Stimulated activated CD8-positive, alpha-beta memory T cell treated with anti-CD3 and anti-CD28 coated beads, Interleukin-4, amount 100 ng/mL, for 1 hour (primary cell): ENCODE measurements around the gene OR4C45.
"Not testable (repeated sequence)": the region's sequence is repeated elsewhere in the genome, so short reads cannot be mapped to it uniquely, and the experiment has no call there.

Experiments used
- DNase-seq, 2 donors: peaks; one replicate each; pipeline ENCODE4 v3.0.0-alpha.2; 2020; ENCODE audit warnings: low read depth in 2 of 2, low spot score in 1 of 2

OR4C45 gene

DNA sequence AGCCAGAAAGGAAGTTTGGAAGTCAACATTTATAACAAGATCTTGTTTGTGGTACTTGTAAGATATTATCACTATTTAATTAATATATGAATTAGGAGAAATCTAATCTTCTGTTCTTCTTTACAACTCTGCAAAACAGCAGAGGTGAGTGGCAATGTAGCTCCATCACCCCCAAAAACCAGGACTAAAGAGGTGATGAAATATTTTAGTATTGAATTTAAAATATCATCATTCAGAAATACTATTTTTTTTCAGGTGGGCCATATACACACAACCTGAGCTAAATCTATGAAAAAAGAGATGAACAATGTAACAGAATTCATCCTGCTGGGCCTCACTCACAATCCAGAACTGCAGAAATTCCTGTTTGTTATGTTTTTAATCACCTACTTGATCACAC is at the start of gene OR4C45:
Gene OR4C45 (plus strand): TSS at position 301 of the 400 bp plus-strand sequence.
- no peak for DNase-seq

DNA sequence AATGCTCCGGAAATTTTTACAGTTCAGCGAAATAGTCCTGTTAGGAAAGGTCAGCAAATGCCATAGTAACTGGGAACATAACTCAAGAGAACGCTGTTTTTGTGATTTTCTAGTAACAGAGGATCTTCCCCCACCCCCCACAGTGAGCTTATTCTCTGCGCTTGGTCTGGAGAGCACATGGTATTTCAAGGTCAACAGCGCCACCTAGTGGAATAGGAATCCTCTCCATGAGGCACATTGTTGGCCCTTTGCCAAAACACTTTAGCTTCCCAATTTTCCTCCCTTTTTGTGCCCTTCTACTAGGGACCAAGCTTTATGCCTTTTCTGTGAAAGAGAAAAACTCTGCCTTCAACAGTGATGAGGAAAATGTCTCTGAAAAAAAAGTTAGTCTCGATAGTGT is 37.1 kb upstream of the OR4C45 start:
- DNase-seq, result no peak

DNA sequence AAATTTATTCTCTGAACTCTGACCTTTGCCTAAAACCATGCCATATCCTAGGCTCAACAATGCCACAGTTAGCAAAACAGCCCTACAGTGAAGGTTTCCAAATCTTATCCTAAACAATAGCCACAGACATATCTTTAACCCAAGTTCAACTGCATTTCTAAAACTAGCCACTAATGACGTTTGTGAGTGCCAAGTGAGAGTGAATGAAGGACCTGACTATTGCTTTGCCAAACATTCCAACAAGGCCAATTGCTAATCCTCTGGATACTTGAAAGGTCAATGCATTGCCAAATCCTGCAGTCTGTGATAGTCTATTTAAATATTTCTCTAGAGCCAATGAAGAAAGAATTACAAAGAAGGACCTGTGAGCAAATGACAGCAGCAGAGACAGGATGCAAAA is 2.5 kb upstream of the OR4C45 start:
- no peak for DNase-seq

DNA sequence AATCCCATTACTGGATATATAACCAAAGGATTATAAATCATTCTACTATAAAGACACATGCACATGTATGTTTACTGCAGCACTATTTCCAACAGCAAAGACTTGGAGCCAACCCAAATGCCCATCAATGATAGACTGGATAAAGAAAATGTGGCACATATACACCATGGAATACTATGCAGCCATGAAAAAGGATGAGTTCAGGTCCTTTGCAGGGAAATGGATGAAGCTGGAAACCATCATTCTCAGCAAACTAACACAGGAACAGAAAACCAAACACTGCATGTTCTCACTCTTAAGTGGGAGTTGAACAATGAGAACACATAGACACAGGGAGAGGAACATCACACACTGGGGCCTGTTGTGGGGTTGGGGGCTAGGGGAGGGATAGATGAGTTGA is 3.6 kb downstream of the OR4C45 start:
- DNase-seq, result not testable (repeated sequence)

DNA sequence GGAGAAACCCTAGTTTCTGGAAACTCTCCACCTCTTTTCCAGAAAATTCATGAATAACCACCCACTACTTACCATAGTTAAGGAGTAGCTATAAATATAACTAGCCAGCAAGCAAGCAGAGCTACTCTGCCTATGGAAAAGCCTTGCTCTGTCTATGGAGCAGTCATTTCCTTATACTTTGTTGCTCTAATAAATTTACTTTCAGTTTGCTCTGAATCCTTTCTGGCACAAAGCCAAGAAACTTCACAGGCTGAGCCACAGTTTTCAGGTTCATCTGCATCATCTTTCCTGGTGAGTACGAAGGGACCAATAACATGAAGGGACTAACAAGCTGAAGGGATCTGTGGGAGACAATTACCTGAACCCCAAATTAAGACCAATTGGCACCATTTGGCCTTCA is 4.6 kb downstream of the OR4C45 start:
- DNase-seq, result no peak

DNA sequence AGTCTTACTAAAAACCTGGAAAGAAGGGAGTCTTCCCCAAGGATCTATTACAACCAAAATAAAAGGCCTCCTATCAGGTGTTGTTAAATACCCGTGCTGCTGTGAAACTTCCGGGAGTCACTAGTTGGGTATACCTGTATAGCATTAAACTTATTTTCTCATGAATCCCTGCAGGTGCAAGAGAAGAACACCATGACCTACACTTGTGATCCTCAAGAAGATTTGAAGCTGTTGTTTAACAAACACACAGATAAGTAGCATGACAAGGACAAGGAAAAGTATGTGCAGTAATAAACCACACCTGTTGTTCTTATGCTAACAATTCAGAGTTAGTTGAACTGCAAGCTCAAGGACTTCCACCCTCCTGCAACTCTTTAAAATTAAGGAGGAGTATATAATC is 12.0 kb downstream of the OR4C45 start:
- DNase-seq, result no peak

DNA sequence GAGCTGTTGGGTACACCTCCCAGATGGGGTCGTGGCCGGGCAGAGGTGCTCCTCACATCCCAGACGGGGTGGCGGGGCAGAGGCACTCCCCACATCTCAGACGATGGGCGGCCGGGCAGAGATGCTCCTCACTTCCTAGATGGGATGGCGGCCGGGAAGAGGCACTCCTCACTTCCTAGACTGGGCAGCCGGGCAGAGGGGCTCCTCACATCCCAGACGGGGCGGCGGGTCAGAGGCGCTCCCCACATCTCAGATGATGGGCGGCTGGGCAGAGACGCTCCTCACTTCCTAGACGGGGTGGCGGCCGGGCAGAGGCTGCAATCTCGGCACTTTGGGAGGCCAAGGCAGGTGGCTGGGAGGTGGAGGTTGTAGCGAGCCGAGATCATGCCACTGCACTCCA is 30.4 kb downstream of the OR4C45 start:
- DNase-seq, result not testable (repeated sequence)

DNA sequence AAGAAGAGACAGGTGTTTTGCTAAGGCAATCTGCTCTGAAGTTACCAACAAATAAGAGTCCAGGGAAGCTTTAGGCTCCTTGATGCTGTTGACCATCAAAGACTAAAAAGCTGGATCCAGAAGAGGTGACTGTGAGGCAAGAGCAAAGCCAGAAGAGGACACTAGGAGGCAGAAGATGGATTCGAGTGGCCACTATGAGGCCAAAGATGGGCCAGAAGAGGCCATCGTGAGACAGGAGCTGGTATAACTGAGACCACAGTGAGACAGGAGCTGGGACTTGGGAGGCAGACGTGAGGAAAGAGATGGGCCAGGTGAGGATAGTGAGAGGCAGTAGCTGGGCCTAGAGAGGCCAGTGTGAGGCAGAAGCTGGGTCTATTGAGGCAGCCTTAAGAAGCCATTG is 37.7 kb downstream of the OR4C45 start:
- no peak for DNase-seq

DNA sequence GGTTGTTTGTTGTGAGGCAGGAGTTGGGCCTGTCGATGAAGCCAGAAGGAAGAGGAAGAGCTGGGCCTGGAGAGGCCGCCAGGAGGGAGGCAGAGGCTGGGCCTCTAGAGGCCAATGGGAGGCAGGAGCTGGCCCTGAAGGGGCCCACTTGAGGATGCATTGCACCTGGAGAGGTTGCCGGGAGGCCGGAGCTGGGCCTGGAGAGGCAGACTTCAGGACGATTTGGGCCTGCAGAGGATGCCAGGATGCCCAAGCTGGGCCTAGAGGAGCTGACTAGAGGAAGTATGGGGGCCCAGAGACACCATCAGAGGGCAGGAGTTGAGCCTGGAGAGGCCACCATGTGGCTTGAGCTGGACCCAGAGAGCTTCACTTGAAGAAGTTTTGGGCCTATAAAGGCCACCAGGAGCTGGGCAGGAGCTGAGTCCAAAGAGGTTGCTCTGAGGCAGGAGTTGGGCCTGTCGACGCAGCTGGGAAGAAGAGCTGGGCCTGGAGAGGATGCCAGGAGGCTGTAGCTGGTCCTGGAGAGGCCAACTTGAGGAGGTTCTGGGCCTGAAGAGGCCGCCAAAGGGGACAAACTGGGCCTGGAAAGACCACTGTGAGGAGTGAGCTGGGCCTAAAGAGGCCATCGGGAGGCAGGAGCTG is 39.0 kb downstream of the OR4C45 start:
- DNase-seq, result no peak

DNA sequence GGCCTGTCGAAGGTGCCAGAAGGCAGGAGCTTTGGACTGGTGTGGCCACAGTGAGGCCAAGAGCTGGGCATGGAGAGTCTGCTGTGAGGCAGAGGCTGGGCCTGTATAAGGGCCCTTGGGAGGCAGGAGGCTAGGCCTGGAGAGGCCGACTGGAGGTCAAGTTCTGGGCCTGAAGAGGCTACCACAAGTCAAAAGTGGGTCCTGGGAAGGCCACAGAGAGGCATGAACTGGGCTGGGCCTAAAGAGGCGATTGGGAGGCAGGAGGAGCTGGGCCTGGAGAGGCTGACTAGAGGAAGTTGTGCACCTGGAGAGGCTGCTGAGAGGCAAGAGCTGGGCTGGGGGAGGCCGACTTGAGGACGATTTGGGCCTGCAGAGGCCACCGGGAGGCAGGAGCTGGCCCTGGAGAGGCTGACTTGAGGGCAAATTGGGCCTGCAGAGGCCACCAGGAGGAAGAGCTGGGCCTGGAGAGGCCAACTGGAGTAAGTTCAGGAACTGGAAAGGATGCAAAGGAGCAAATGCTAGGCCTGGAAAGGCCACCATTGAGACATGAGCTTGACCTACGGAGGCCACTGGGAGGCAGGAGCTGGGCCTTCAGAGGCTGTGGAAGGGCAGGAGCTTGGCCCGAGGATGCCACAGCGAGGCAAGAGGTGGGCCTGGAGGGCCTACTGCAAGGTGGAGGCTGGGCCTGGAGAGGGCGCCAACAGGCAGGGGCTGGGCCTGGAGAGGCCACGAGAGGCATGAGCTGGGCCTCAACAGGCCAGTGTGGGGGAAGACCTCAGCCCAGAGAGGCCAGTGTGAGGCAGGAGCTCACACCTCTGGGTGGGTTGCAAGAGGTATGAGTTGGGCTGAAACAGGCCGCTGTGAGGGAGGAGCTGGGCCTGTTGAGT is 39.8 kb downstream of the OR4C45 start:
- no peak for DNase-seq

DNA sequence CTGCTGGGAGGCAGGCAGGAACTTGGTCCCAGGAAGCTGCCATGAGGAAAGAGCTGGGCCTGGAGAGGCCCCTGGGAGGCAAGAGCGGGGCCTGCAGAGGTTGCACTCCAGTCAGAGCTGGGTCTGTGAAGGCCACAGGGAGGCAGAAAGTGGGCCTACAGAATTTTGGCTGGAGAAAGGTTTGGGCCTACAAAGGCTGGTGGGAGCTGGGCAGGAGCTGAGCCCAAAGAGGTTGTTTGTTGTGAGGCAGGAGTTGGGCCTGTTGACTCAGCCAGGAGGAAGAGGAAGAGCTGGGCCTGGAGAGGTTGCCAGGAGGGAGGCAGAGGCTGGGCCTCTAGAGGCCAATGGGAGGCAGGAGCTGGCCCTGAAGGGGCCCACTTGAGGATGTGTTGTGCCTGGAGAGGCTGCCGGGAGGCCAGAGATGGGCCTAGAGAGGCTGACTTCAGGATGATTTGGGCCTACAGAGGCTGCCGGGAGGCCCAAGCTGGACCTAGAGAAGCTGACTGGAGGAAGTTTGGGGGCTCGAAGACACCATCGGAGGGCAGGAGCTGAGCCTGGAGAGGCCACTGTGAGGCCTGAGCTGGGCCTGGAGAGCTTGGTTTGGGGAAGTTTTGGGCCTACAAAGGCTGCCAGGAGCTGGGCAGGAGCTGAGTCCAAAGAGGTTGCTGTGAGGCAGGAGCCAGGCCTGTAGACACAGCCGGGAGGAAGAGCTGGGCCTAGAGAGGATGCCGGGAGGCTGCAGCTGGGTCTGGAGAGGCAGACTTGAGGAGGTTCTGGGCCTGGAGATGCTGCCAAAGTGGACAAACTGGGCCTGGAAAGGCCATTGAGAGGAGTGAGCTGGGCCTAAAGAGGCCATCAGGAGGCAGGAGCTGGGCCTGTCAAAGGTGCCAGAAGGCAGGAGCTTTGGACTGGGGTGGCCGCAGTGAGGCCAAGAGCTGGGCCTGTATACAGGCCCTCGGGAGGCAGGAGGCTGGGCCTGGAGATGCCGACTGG is 40.7 kb downstream of the OR4C45 start:
- DNase-seq, result no peak

DNA sequence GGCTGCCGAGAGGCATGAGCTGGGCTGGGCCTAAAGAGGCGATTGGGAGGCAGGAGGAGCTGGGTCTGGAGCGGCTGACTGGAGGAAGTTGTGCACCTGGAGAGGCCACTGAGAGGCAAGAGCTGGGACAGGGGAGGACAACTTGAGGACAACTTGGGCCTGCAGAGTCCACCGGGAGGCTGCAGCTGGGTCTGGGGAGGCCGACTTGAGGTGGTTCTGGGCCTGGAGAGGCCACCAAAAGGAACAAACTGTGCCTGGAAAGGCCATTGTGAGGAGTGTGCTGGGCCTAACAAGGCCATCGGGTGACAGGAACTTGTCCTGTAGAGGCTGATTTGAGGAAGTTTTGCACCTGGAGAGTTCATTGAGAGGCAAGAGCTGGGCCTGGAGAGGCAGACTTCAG is 41.5 kb downstream of the OR4C45 start:
- DNase-seq, result no peak

DNA sequence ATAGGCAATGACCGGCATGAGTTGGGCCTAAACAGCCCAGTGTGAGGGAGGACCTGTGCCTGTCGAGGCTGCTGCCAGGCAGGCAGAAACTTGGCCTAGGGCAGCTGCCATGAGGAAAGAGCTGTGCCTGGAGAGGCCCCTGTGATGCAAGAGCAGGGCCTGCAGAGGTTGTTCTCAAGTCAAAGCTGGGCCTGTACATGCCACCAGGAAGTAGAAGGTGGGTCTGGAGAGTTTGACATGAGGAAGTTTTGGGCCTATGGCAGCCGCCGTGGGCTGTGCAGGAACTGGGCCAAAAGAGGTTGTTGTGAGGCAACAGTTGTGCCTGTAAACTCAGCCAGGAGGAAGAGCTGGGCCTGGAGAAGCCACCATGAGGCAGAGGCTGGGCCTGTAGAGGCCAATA is 43.2 kb downstream of the OR4C45 start:
- no peak for DNase-seq

DNA sequence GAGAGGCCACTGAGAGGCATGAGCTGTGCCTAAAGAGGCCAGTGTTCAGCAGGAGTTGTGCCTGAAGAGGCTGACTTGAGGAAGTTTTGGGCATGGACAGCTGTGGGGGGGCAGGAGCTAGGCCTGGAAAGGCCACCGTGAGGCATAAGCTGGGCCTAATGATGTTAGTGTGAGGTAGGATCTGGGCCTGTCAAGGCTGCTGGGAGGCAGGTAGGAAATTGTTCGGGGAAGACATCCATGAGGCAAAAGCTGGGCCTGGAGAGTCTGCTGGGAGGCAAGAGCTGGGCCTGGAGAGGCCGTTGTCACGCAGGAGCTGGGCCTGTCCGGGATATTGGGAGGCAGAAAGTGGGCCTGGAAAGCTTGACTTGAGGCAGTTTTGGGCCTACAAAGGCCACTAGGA is 44.9 kb downstream of the OR4C45 start:
- no peak for DNase-seq

DNA sequence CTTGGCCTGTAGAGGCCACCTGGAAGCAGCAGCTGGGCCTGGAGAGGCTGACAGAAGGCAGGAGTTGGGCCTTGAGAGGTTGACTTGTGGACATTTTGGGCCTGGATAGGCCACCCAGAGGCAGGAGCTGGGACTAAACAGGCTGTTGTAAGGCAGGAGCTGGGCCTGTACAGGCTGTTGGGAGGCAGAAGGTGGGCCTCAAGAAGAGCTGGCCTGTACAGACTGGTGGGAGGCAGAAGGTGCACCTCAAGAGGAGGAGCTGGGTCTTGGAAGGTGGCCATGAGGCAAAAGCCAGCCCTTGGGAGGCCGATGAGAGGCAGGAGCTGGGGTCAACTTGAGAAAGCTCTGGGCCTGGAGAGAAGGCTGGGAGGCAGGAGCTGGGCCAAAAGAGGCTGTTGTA is 45.3 kb downstream of the OR4C45 start:
- DNase-seq, result no peak

DNA sequence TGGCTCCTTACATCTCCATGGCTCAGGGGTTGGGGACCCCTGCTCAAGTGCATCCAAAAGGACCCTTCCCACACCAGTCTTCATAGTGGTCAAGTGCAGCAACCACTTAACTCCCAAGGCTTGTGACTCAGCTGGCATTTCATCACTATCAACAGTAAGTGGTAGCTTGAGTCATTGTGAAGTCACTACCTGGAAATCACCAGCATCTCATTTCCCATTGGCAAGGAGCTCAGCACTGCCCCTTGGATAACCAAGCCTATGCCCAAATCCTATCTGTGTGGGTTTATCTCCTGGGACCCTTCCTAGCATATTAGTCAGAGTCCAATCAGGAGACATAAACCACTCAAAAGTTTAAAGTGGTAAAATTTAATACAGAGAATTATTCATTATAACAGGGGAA is 46.3 kb downstream of the OR4C45 start:
- DNase-seq, result not testable (repeated sequence)

DNA sequence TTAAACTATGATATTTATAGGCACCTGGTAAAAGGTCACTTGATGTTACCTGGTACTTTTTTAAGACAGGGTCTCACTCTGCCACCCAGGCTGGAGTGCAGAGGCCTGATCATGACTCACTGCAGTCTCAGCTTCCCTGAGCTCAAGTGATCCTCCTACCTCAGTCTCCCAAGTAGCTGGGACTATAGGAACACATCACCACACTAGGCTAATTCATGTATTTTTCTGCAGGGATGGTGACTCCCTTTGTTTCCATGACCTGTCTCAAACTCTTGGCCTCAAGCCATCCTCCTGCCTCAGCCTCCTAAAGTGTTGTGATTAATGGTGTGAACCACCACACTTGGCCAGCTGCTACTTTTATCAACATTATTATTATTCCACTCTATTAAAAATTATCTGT is 47.6 kb downstream of the OR4C45 start:
- no peak for DNase-seq
